GM18505 (cell line): ENCODE results near the gene KLHL29.
"Not testable (repeated sequence)": the region's sequence is repeated elsewhere in the genome, so short reads cannot be mapped to it uniquely, and the experiment has no call there.

Experiments
- ATAC-seq: cut with Tn5 transposase; IDR thresholded peaks from one replicate; pipeline ENCODE4 v1.9.1; 2021; ENCODE audit not compliant: unreplicated experiment
- POLR2A ChIP-seq: IDR thresholded peaks from 4 replicates; pipeline ENCODE4 v1.6.1; 2011; ENCODE audit warnings: borderline replicate concordance; ENCODE audit not compliant: insufficient read depth, insufficient read length; ENCODE audit errors: extremely low read depth

The KLHL29 gene

GRCh38 chr2:23734416-23734815, 349.4 kb downstream of the KLHL29 start:
- TF ChIP-seq POLR2A = no peak
- ATAC-seq = no peak

GRCh38 chr2:23736783-23737182, 351.8 kb downstream of the KLHL29 start:
- ATAC-seq = not testable (repeated sequence)

GRCh38 chr2:23745068-23745725, 360.2 kb downstream of the KLHL29 start:
- TF ChIP-seq POLR2A = no peak
- no peak for ATAC-seq

GRCh38 chr2:23745726-23746105, 360.7 kb downstream of the KLHL29 start:
- ATAC-seq = no peak
- TF ChIP-seq POLR2A = no peak

GRCh38 chr2:23746141-23746863, 361.3 kb downstream of the KLHL29 start:
- TF ChIP-seq POLR2A = no peak
- no peak for ATAC-seq

- ATAC-seq = no peak
Measured at GRCh38 chr2:23751747-23752265, 366.8 kb downstream of the KLHL29 start.

GRCh38 chr2:23753291-23754010, 368.5 kb downstream of the KLHL29 start:
- TF ChIP-seq POLR2A = no peak
- no peak for ATAC-seq

More at GRCh38 chr2:23751747-23752265, 366.8 kb downstream of the KLHL29 start:
- no peak for TF ChIP-seq POLR2A

GRCh38 chr2:23754970-23755369, 370.0 kb downstream of the KLHL29 start:
- no peak for ATAC-seq
- no peak for TF ChIP-seq POLR2A

GRCh38 chr2:23756593-23757292, 371.8 kb downstream of the KLHL29 start:
- no peak for TF ChIP-seq POLR2A
- no peak for ATAC-seq

GRCh38 chr2:23757686-23758433, 372.9 kb downstream of the KLHL29 start:
- no peak for ATAC-seq
- TF ChIP-seq POLR2A = no peak
